ENCODE results near the gene CFAP46.

DNA sequence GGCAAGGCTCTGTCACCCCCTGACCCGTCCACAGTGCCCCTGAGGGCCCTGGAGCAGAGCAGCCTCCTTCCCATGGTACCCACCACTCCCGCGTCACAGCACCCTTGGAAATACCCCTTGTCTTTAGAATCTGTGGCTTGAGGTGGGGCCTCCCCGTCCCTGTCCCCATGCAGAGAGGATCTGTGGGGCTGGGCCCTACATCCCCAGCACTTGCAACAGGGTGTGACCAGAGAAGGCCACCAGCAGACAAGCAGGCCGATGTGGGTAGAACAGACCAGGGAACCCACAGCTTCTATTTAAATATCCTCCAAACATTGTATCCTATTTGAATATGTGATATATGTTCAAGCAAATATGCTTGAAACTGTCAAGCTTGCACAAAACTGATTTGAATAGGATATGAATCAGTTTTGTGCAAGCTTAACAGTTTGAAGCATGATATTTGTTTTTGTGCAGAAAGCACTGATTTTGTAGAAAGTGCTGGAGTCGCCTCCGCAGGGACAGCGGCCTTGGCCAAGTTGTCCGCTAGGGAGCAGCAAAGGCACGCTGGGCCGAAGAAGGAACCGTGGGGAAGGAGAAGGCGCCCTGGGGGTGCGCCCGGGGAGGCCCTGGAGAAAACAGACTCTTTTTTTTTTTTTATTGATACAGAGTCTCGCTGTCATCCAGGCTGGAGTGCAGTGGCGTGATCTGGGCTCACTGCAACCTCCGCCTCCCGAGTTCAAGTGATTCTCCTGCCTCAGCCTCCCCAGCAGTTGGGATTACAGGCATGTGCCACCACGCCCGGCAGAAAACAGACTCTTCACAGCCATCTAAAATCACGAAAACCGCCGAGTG is 2.2 kb downstream of the CFAP46 start:
- peak; percentile 100 for TF ChIP-seq CTCF (IDR thresholded peaks at IDR 0.05)
- TF ChIP-seq, protein P1, sequence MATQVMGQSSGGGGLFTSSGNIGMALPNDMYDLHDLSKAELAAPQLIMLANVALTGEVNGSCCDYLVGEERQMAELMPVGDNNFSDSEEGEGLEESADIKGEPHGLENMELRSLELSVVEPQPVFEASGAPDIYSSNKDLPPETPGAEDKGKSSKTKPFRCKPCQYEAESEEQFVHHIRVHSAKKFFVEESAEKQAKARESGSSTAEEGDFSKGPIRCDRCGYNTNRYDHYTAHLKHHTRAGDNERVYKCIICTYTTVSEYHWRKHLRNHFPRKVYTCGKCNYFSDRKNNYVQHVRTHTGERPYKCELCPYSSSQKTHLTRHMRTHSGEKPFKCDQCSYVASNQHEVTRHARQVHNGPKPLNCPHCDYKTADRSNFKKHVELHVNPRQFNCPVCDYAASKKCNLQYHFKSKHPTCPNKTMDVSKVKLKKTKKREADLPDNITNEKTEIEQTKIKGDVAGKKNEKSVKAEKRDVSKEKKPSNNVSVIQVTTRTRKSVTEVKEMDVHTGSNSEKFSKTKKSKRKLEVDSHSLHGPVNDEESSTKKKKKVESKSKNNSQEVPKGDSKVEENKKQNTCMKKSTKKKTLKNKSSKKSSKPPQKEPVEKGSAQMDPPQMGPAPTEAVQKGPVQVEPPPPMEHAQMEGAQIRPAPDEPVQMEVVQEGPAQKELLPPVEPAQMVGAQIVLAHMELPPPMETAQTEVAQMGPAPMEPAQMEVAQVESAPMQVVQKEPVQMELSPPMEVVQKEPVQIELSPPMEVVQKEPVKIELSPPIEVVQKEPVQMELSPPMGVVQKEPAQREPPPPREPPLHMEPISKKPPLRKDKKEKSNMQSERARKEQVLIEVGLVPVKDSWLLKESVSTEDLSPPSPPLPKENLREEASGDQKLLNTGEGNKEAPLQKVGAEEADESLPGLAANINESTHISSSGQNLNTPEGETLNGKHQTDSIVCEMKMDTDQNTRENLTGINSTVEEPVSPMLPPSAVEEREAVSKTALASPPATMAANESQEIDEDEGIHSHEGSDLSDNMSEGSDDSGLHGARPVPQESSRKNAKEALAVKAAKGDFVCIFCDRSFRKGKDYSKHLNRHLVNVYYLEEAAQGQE (IDR thresholded peaks at IDR 0.05; ENCODE audit: insufficient read depth in 1 of 2, low read depth in 2 of 2, low read length in 1 of 2), result no peak
- no peak for TF ChIP-seq SIN3A (IDR thresholded peaks at IDR 0.05; ENCODE audit: borderline replicate concordance, insufficient read depth, low read depth, low read length)
- TF ChIP-seq POLR2AphosphoS5 (IDR thresholded peaks at IDR 0.05; ENCODE audit: low read depth, low read length), result no peak

Measured in Panc1 (cell line).